Activated CD4-positive, alpha-beta memory T cell treated with anti-CD3 and anti-CD28 coated beads for 36 hours (primary cell): ENCODE measurements around the gene LPP. TPM values are rescaled to one million over a fixed set of nuclear protein-coding genes. Genes with fewer than 3 reads are reported as not detected.
"Not testable (repeated sequence)": the region's sequence is repeated elsewhere in the genome, so short reads cannot be mapped to it uniquely, and the experiment has no call there.

Source experiments
- CTCF ChIA-PET: fragments of 350-600 bp; sonication (Branson Sonifier 250); formaldehyde crosslinking; loops from one replicate; lab custom pipeline; 2021; ENCODE audit warnings: antibody characterized with exemption, inconsistent platforms; lab: Charles Lee
- POLR2A ChIA-PET: fragments of 350-600 bp; sonication (Branson Sonifier 250); formaldehyde crosslinking; loops from one replicate; lab custom pipeline; 2021; ENCODE audit warnings: antibody characterized with exemption; lab: Charles Lee
- DNase-seq: peaks from one replicate; pipeline ENCODE4 v3.0.0-alpha.2; 2020
- H3K27ac Mint-ChIP-seq: one replicate; pipeline ENCODE4 v1.8.0; 2021; ENCODE audit warnings: mixed read lengths
- H3K27me3 Mint-ChIP-seq: one replicate; pipeline ENCODE4 v1.8.0; 2021; ENCODE audit warnings: mixed read lengths
- H3K36me3 Mint-ChIP-seq: one replicate; pipeline ENCODE4 v1.8.0; 2021; ENCODE audit warnings: mixed read lengths
- H3K4me1 Mint-ChIP-seq: one replicate; pipeline ENCODE4 v1.8.0; 2021; ENCODE audit warnings: low read depth, mixed read lengths
- H3K4me3 Mint-ChIP-seq: one replicate; pipeline ENCODE4 v1.8.0; 2021; ENCODE audit warnings: mild to moderate bottlenecking, mixed read lengths
- H3K9me3 Mint-ChIP-seq: one replicate; pipeline ENCODE4 v1.8.0; 2021; ENCODE audit warnings: mixed read lengths
- intact Hi-C: fragments of 100-400 bp; cut with micrococcal nuclease; formaldehyde crosslinking; loops from one replicate; pipeline ENCODE4 v1.15.1; 2023
- total RNA-seq, 2 experiments: library from RNA; stranded (reverse); gene quantifications; one replicate each; pipeline ENCODE4 v1.2.3, GENCODE V29; 2021

LPP gene
- total RNA-seq, 2 experiments from 2014 or later: 41.0 to 43.6 TPM

DNA sequence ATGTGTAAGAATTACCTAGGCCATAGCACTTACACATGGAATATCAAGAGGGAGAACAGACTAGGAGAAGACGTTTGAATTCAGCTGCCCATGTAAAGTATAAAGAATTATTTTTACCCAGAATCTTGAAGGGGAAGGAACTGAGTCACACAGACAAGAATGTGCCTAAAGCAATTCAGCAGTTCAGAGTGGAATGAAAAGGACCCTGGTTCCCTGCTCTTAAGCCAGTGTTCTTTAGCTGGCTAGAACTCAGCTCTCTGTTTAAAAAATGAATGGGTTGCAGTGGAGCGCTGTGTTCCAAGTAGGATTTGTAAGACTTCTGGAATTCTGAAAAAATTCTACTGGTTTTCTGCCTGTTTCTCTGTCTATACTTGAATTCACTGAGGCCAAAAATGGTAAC lies 440.2 kb downstream of the LPP start:
- no peaks in the 10 kb centered on the region for H3K9me3 Mint-ChIP-seq
- POLR2A ChIA-PET: no interaction called here
- H3K36me3 Mint-ChIP-seq: no peaks in the 10 kb centered on the region
- no peak overlapping the region for H3K4me3 Mint-ChIP-seq
- no peaks in the 10 kb centered on the region for H3K27me3 Mint-ChIP-seq
- intact Hi-C loops: no loop called here
- CTCF ChIA-PET: no interaction called here
- H3K27ac Mint-ChIP-seq: no peak overlapping the region
- no peak for DNase-seq
- H3K4me1 Mint-ChIP-seq: peaks cover 8% of the 10 kb centered on the region

DNA sequence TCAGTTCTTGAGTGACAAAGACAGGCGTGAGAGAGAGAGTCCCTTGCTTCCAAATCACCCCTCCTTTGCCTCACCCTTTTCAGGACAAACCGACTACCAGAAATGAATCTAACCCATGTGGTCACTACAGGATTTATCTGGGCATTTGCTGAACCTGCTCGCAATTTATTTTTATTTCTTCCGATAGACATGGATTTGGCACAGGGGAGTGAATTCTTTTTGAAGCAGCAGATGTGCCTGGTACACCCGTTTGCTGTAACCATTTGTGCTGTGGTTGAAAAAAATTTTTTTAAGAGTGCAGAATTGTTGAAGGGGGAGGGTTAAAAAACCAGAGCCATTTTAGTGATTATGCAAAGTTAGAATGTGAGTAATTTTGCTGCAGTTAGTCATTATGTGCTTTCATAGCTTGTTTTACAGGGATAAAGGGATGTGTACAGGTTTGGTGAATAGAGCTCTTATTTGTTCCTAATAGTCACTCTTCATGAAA lies 442.0 kb downstream of the LPP start:
- intact Hi-C loops: no loop called here
- Mint-ChIP-seq H3K27ac (no peak overlapping the region), H3K27me3 (no peaks in the 10 kb centered on the region), H3K4me1 (peaks cover 8% of the 10 kb centered on the region), H3K36me3 (no peaks in the 10 kb centered on the region), H3K4me3 (no peak overlapping the region), H3K9me3 (no peaks in the 10 kb centered on the region)
- CTCF ChIA-PET: interaction anchor here (0.6 to 1.6 kb wide), 2 partner anchors 359 to 851 kb away, joined by 4 read pairs; partner anchors contain the start of gene BCL6
- POLR2A ChIA-PET: no interaction called here
- DNase-seq: no peak

DNA sequence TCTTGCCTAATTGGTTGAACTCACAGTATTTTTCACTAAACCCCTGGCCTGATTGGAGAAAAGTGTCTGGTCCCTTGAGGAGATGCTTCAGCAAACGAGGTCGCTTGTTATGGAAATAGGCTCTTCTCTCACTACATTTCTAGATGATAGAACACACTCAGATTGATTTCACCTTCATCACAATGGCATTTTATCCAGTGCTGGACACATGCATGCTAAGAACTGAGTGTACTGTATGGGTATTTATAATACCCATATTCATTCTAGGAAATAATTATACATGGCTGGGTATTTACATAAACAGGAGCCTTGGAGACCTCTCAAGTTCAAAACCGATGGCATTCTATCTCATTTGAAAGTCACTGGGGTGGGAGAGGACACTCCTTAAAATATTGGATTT lies 444.9 kb downstream of the LPP start:
- H3K27me3 Mint-ChIP-seq: no peaks in the 10 kb centered on the region
- POLR2A ChIA-PET: no interaction called here
- intact Hi-C loops: no loop called here

DNA sequence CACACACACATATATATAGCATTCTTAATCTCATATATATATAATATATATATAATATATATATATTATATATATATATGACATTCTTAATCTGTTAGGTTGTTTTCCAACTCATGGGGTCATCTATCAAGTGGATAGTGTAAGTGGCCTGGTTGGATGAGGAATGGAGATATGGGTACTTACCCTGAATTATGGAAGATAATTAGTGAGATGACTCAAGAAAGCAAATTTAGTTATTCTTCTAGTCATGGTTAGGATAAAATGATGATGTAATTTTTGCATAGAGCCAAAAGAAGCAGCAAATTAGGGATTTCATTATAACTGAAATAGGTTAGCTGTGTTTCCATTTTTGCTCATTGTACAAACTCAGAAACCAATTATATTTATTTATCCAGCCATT lies 448.2 kb downstream of the LPP start:
- intact Hi-C loops: no loop called here
- CTCF ChIA-PET: no interaction called here

More for the DNA sequence above, 444.9 kb downstream of the LPP start:
- DNase-seq: no peak
- CTCF ChIA-PET: no interaction called here
- no peak overlapping the region for H3K27ac Mint-ChIP-seq
- H3K4me1 Mint-ChIP-seq: peaks cover 8% of the 10 kb centered on the region
- no peak overlapping the region for H3K4me3 Mint-ChIP-seq
- no peaks in the 10 kb centered on the region for H3K9me3 Mint-ChIP-seq
- no peaks in the 10 kb centered on the region for H3K36me3 Mint-ChIP-seq

DNA sequence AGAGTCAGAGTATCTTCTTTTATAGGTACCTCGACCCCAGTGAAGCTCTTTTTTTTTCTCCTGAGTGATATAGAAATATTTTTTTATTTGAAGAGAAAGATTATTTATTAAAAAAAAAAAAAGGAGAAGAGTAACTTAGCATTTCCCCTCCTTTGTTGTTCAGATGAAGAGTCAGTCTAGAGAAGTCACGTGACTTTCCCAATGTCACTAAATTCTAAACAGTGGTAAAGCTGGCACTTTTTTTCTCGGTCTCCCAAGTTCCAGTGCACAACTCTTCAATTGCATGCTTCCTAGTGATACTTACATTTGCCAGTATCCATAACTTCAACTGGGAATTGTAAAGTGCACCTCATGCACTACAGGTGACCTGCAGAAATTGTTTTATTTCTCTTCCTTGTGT lies 448.7 kb downstream of the LPP start:
- H3K27ac Mint-ChIP-seq: no peak overlapping the region
- intact Hi-C loops: no loop called here

More for the DNA sequence above, 448.2 kb downstream of the LPP start:
- H3K4me3 Mint-ChIP-seq: no peak overlapping the region
- no peaks in the 10 kb centered on the region for H3K36me3 Mint-ChIP-seq
- no peak for DNase-seq
- H3K27ac Mint-ChIP-seq: no peak overlapping the region
- H3K4me1 Mint-ChIP-seq: no peaks in the 10 kb centered on the region
- no peaks in the 10 kb centered on the region for H3K9me3 Mint-ChIP-seq
- POLR2A ChIA-PET: no interaction called here
- no peaks in the 10 kb centered on the region for H3K27me3 Mint-ChIP-seq

DNA sequence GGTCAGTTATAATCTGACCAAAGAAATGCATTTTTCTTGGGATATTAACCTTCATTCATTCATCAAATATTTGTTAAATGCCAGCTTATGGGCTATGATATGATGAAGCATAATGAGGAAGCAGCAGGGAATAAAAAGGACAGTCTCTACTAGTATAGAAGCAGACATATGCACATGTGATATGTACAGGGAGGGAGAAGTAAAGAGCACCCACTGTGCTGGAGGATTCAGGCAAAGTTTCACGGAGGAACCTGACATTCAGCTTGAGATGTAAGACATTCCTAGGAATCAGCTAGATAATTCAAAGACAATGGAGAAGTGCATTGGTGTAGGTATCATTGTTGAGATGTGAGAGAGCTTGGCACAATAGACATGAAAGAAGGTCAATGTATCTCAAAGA lies 450.7 kb downstream of the LPP start:
- POLR2A ChIA-PET: no interaction called here
- Mint-ChIP-seq H3K4me1 (no peaks in the 10 kb centered on the region), H3K27me3 (no peaks in the 10 kb centered on the region), H3K27ac (no peak overlapping the region), H3K36me3 (peaks cover 16% of the 10 kb centered on the region), H3K4me3 (no peak overlapping the region), H3K9me3 (peaks cover 10% of the 10 kb centered on the region)
- intact Hi-C loops: no loop called here
- no peak for DNase-seq
- CTCF ChIA-PET: no interaction called here

More for the DNA sequence above, 448.7 kb downstream of the LPP start:
- Mint-ChIP-seq H3K36me3 (no peaks in the 10 kb centered on the region), H3K9me3 (no peaks in the 10 kb centered on the region), H3K4me1 (no peaks in the 10 kb centered on the region), H3K27me3 (no peaks in the 10 kb centered on the region), H3K4me3 (no peak overlapping the region)
- ChIA-PET CTCF (interaction anchor here (0.6 kb wide), 1 partner anchor 765 kb away, joined by 4 read pairs; no protein-coding TSS in a partner anchor), POLR2A (no interaction called here)
- no peak for DNase-seq

DNA sequence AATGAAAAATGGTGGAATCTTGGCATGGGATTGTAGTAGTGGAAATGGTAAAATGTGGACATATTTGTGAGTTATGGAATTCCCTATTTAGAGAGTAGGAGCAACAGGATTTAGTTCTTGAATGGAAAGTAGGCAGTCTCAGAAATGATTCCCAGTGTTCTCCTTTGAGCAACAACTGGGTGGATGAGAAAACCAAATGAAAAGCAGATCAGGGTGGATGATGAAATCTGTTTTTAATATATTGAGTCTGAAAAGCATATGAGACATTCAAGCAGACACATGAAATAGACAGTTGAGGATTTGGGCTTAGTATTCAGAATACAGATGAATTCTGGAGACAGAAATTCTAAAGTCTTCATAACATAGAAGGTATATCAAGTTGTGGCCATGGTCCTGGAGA lies 451.3 kb downstream of the LPP start:
- H3K27ac Mint-ChIP-seq: no peak overlapping the region
- H3K36me3 Mint-ChIP-seq: peaks cover 22% of the 10 kb centered on the region
- peaks cover 10% of the 10 kb centered on the region for H3K9me3 Mint-ChIP-seq
- no peaks in the 10 kb centered on the region for H3K27me3 Mint-ChIP-seq
- H3K4me1 Mint-ChIP-seq: no peaks in the 10 kb centered on the region
- H3K4me3 Mint-ChIP-seq: no peak overlapping the region
- intact Hi-C loops: no loop called here
- CTCF ChIA-PET: no interaction called here
- DNase-seq: no peak
- POLR2A ChIA-PET: no interaction called here

DNA sequence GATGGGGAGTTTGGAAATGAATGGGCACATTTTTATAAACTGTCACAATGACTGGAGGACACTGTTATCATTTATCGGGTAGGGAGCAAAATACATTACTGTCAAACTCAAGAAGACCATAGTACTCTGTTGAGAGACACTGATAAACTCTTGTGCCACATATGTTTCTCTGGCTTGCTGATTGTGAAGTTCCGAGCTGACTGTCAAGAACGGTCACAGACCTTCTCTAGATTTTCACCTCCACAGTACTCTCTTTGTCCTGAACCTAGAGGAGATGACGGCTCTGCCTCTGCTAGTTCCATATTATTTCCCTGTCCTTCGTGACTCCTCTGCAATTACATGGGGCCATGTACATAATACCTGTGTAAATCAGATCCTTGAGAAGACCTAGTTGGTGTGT lies 451.9 kb downstream of the LPP start:
- DNase-seq: no peak
- POLR2A ChIA-PET: no interaction called here
- no peak overlapping the region for H3K27ac Mint-ChIP-seq
- H3K9me3 Mint-ChIP-seq: peaks cover 10% of the 10 kb centered on the region
- no peak overlapping the region for H3K4me3 Mint-ChIP-seq
- H3K27me3 Mint-ChIP-seq: no peaks in the 10 kb centered on the region
- H3K36me3 Mint-ChIP-seq: peaks cover 27% of the 10 kb centered on the region
- CTCF ChIA-PET: no interaction called here
- no peaks in the 10 kb centered on the region for H3K4me1 Mint-ChIP-seq
- intact Hi-C loops: no loop called here

DNA sequence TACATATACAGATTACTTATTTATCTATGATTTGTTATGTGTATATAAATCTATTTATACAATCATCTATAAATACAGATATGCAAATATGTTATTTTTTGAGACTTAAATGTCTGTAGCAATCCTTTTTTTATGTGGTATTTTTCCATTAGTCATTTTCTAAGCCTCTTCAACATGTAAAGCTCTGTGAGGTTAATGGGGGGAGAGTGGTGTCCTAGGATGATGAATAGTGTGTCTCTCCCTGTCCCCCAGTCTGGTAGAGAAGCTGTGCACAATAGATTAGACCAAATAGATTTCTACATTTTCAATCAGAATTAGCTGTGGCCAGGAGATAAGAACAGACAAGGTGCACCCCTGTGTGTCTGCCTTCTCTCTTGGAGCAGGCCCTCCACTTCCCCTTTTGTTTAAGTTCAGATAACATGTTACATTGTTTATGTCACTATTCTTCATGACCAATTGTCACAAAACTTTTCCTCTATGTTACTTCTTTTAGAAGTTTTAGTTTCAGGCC lies 453.9 kb downstream of the LPP start:
- Mint-ChIP-seq H3K9me3 (peaks cover 10% of the 10 kb centered on the region), H3K27ac (no peak overlapping the region), H3K36me3 (peaks cover 31% of the 10 kb centered on the region), H3K4me1 (no peaks in the 10 kb centered on the region), H3K4me3 (no peak overlapping the region), H3K27me3 (no peaks in the 10 kb centered on the region)
- DNase-seq: no peak
- ChIA-PET POLR2A (no interaction called here), CTCF (no interaction called here)
- intact Hi-C loops: no loop called here

DNA sequence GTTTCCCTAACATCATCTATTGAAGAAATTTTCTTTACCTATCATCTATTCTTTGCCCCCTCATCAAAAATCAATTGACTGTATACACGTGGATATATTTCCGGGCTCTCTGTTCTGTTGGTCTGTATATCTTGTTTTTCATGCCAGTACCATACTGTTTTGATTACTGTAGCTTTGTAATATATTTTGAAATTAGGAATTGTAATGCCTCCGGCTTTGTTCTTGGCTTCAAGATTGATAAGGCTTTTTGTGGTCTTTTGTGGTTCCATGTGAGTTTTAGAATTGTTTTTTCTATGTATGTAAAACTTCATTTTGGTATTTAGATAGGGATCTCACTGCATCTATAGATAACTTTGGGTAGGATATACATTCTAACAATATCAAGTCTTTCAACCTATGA lies 454.4 kb downstream of the LPP start:
- peaks cover 32% of the 10 kb centered on the region for H3K36me3 Mint-ChIP-seq
- DNase-seq: no peak
- peaks cover 10% of the 10 kb centered on the region for H3K9me3 Mint-ChIP-seq
- intact Hi-C loops: no loop called here
- no peaks in the 10 kb centered on the region for H3K27me3 Mint-ChIP-seq
- ChIA-PET POLR2A (no interaction called here), CTCF (no interaction called here)
- H3K4me1 Mint-ChIP-seq: no peaks in the 10 kb centered on the region
- no peak overlapping the region for H3K4me3 Mint-ChIP-seq
- H3K27ac Mint-ChIP-seq: no peak overlapping the region

DNA sequence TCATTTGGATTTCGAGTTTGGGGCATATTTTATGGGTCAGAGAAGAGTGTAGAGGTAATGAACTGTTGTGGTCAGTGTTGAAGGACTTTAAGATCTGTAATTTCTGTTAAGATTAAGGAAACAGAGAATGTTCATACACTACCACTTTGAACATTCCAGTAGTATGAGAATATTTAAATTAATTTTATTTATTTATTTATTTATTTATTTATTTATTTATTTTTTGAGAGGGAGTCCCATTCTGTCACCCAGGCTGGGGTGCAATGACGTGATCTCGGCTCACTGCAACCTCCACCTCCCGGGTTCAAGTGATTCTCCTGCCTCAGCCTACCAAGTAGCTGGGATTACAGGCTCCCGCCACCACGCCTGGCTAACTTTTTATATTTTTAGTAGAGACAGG lies 459.8 kb downstream of the LPP start:
- CTCF ChIA-PET, H3K9me3 Mint-ChIP-seq, H3K4me3 Mint-ChIP-seq, intact Hi-C loops, H3K4me1 Mint-ChIP-seq, DNase-seq, H3K27ac Mint-ChIP-seq, H3K27me3 Mint-ChIP-seq, POLR2A ChIA-PET: not testable (repeated sequence)
- peaks cover 36% of the 10 kb centered on the region for H3K36me3 Mint-ChIP-seq

DNA sequence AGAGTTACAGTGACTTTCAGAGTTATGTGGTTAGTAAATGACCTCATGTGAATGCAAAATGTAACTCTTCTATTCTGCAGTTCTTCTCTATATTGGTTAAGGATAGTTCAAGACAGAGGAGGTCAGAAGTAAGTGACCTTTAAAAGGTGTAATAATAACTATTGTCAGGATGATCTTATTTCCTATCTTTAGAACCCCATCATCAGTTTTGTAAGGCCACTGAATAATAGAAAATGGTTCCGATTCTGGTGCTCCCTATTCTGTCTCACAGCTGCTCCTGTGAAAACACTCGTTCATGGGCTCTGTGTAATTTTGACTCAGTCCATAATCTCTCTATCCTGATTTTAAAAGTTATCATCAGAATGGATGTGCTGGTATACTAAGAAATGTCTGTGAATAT lies 463.3 kb downstream of the LPP start:
- no peak overlapping the region for H3K27ac Mint-ChIP-seq
- POLR2A ChIA-PET: no interaction called here
- H3K36me3 Mint-ChIP-seq: peaks cover 14% of the 10 kb centered on the region
- H3K9me3 Mint-ChIP-seq: no peaks in the 10 kb centered on the region
- H3K4me3 Mint-ChIP-seq: no peak overlapping the region
- no peak for DNase-seq
- CTCF ChIA-PET: no interaction called here
- H3K27me3 Mint-ChIP-seq: no peaks in the 10 kb centered on the region
- intact Hi-C loops: no loop called here
- H3K4me1 Mint-ChIP-seq: peaks cover 2% of the 10 kb centered on the region

DNA sequence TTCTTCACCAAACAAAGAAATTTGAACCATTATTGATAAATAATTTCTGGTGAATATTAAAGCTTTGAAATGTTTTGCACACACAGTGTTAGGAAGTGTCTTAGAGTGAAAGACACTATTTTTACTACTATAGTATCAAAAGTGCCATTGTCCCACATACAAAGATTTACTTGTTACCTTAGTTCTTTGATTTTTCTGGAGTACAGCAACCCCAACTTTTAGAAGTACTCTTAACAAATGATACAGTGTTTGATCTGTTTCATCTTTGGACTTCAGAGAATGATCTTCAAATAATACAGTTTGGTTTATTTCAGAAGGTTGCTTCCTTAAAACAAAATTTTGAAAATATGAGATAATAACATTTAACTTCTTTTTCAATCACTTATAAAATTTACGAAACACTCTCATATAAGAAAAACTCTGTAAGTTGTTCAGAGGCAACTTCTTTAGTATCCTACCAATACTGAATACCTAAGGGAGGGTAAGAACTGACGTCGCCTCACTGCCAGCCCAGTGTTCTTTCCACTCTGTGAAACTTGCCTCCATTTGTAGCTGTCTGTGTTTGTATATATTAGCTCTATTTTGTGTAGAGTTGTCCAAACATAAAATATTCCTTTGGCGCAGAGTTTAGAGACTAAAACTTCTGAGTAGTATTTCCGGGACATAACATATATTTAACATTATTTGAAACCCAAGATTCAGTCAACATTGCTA lies 464.2 kb downstream of the LPP start:
- intact Hi-C loops: no loop called here
- H3K9me3 Mint-ChIP-seq: no peaks in the 10 kb centered on the region
- H3K36me3 Mint-ChIP-seq: peaks cover 14% of the 10 kb centered on the region
- no peaks in the 10 kb centered on the region for H3K27me3 Mint-ChIP-seq
- H3K4me1 Mint-ChIP-seq: peaks cover 2% of the 10 kb centered on the region
- H3K27ac Mint-ChIP-seq: no peak overlapping the region
- no peak for DNase-seq
- ChIA-PET POLR2A (interaction anchor here (0.6 kb wide), 1 partner anchor 143 kb away, joined by 3 read pairs; no protein-coding TSS in a partner anchor), CTCF (no interaction called here)
- H3K4me3 Mint-ChIP-seq: no peak overlapping the region
